Measurements from ENCODE around the gene BMP7. TPM values are rescaled to one million over a fixed set of nuclear protein-coding genes. Genes with fewer than 3 reads are reported as not detected.
"Not testable (repeated sequence)": the region's sequence is repeated elsewhere in the genome, so short reads cannot be mapped to it uniquely, and the experiment has no call there.

BMP7 gene
- total and polyA plus RNA-seq, 12 donors, result 0.72 to 19.2 (median 4.1) TPM

GRCh38 chr20:57243480-57244220 lies 22.8 kb downstream of the BMP7 start:
- DNase-seq (no peak), ATAC-seq (peak in 1 of 8 donors; percentile 21)
- Histone ChIP-seq H3K36me3 (no peaks in the 10 kb centered on the region), H3K4me1 (no peaks in the 10 kb centered on the region), H3K27ac (no peak overlapping the region), H3K4me3 (no peak overlapping the region), H3K27me3 (peaks cover 0 to 28% (median 0%) of the 10 kb centered on the region in 7 donors), H3K9me3 (peaks cover 0 to 6% (median 0%) of the 10 kb centered on the region in 11 donors)
- no peak for TF ChIP-seq CTCF (IDR thresholded peaks at IDR 0.05)
- intact Hi-C loops (cut with DNase I), result no loop called here
- 67 to 70% methylated on average over 17 of the region's 17 CpGs for WGBS, 2 donors

DNA sequence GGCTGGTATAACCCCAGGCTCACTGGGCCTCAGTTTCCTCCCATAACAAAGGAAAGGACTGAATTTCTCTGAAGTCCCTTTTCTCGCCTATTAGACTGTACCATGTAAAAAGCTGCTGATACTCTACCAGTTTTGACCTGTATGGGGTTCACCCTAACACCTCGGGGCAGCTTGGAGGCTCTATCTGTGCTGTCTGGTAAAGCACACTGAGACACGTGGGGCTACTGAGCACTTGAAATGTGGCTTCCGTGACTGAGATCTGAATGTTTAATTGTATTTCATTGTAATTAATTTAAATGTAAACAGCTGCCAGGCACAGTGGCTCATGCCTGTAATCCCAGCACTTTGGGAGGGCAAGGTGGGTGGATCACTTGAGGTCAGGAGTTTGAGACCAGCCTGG lies 24.0 kb downstream of the BMP7 start:
- Histone ChIP-seq H3K4me1 (no peaks in the 10 kb centered on the region), H3K27me3 (peaks cover 0 to 22% (median 0%) of the 10 kb centered on the region in 7 donors), H3K36me3 (no peaks in the 10 kb centered on the region), H3K27ac (no peak overlapping the region), H3K9me3 (no peaks in the 10 kb centered on the region), H3K4me3 (no peak overlapping the region)
- ATAC-seq, result no peak
- WGBS, 2 donors, result 82 to 89% methylated on average over 4 of the region's 4 CpGs
- intact Hi-C loops (cut with DNase I), result no loop called here
- DNase-seq, result no peak
- no peak for TF ChIP-seq CTCF (IDR thresholded peaks at IDR 0.05)

DNA sequence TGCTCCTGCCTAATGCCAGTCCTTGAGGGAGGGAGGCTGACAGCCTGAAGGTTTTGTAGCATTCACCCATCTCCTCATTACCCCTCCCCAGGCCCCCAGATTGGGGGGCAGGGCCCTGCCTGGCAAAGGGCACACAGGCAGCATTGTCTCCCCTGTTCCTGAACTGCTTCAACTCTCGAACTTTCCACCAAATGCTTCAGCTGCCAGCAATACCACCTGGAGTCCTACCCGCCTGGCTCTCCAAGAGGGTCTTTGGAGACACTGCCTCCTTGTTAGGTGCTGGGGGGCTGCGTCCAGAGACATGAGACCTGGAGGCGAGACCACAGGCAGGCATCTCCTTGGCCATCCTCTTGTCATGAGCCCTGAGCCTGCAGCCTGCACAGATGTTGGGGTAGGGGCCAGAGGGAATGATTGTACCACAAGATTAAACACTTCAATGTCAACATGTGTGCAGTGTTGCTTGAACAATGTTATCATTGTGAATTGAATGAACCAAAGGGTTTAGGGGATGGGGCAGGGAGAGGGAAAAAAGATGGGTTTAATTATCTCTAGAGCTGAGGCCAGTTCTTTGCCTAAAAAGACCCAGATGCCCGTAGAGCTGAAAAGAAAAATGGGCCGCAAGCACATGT lies 25.0 kb downstream of the BMP7 start:
- intact Hi-C loops (cut with DNase I), result no loop called here
- no peak for TF ChIP-seq CTCF (IDR thresholded peaks at IDR 0.05)
- no peak for DNase-seq
- H3K27ac ChIP-seq, result no peak overlapping the region
- H3K27me3 ChIP-seq, result peaks cover 0 to 28% (median 1%) of the 10 kb centered on the region in 7 donors
- 73 to 76% methylated on average over 6 of the region's 6 CpGs for WGBS, 2 donors
- no peaks in the 10 kb centered on the region for H3K9me3 ChIP-seq
- no peaks in the 10 kb centered on the region for H3K4me1 ChIP-seq
- H3K36me3 ChIP-seq, result no peaks in the 10 kb centered on the region
- H3K4me3 ChIP-seq, result no peak overlapping the region
- no peak for ATAC-seq

- no peak for DNase-seq
- H3K9me3 ChIP-seq, result no peaks in the 10 kb centered on the region
- no peak overlapping the region for H3K27ac ChIP-seq
- H3K36me3 ChIP-seq, result no peaks in the 10 kb centered on the region
- 57 to 62% methylated on average over 8 of the region's 8 CpGs for WGBS, 2 donors
- ATAC-seq, result peak in 3 of 8 donors; percentile 38 to 64 (median 47)
- no peak for TF ChIP-seq CTCF (IDR thresholded peaks at IDR 0.05)
- H3K27me3 ChIP-seq, result peaks cover 0 to 34% (median 6%) of the 10 kb centered on the region in 7 donors
- H3K4me1 ChIP-seq, result no peaks in the 10 kb centered on the region
- no peak overlapping the region for H3K4me3 ChIP-seq
- intact Hi-C loops (cut with DNase I), result no loop called here
These were observed 25.7 kb downstream of the BMP7 start for GRCh38 chr20:57240581-57241362.

DNA sequence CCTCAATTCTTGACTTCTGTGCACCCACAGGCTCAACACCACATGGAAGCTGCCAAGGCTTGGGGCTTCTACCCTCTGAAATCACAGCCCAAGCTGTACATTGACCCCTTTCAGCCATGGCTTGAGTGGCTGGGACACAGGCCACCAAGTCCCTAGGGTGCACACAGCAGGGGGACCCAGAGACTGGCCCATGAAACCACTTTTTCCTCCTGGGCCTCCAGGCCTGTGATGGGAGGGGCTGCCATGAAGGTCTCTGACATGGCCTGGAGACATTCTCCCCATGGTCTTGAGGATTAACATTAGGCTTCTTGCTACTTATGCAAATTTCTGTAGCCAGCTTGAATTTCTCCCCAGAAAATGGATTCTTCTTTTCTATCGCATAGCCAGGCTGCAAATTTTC lies 26.7 kb downstream of the BMP7 start:
- H3K27me3 ChIP-seq, result peaks cover 0 to 39% (median 6%) of the 10 kb centered on the region in 7 donors
- H3K4me3 ChIP-seq; H3K27ac ChIP-seq; H3K36me3 ChIP-seq; DNase-seq; H3K4me1 ChIP-seq; ATAC-seq; H3K9me3 ChIP-seq; intact Hi-C loops (cut with DNase I): not testable (repeated sequence)
- 94 to 96% methylated on average over 1 of the region's 1 CpG for WGBS, 2 donors

DNA sequence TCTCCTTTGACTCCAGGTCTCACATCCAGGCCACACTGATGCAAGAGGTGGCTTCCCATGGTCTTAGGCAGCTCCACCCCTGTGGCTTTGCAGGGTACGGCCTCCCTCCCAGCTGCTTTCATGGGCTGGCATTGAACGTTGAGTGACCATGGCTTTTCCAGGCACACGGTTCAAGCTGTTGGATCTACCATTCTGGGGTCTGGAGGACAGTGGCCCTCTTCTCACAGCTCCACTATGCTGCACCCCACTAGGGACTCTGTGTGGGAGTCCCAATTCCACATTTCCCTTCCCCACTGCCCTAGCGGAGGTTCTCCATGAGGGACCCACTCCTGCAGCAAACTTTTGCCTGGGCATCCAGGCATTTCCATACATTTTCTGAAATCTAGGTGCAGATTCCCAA lies 27.1 kb downstream of the BMP7 start:
- H3K9me3 ChIP-seq; ATAC-seq; H3K4me3 ChIP-seq; H3K4me1 ChIP-seq; DNase-seq; H3K27ac ChIP-seq; intact Hi-C loops (cut with DNase I); H3K36me3 ChIP-seq: not testable (repeated sequence)
- H3K27me3 ChIP-seq, result peaks cover 0 to 39% (median 6%) of the 10 kb centered on the region in 7 donors
- 69 to 81% methylated on average over 4 of the region's 4 CpGs for WGBS, 2 donors
